Loucy (cell line): ENCODE data around the gene BTBD9.

ENCODE experiments used
- H2AFZ ChIP-seq: fragments of 200-600 bp; sonication (generic); 2 replicates; pipeline ENCODE4 v1.6.0; 2016; ENCODE audit warnings: antibody characterized with exemption, mild to moderate bottlenecking, low read length, moderate library complexity
- H3F3A ChIP-seq: fragments of 200-600 bp; 2 replicates; pipeline ENCODE4 v1.6.0; 2016; ENCODE audit warnings: antibody characterized with exemption, low read depth, mild to moderate bottlenecking
- H3K27me3 ChIP-seq: fragments of 200-600 bp; sonication (generic); 2 replicates; pipeline ENCODE4 v1.6.1; 2014; ENCODE audit warnings: low read length, mild to moderate bottlenecking; ENCODE audit not compliant: insufficient read depth, poor library complexity, severe bottlenecking
- H3K36me3 ChIP-seq: fragments of 200-600 bp; sonication (generic); 2 replicates; pipeline ENCODE4 v1.6.1; 2016; ENCODE audit warnings: low read length; ENCODE audit not compliant: insufficient read depth
- H3K4me1 ChIP-seq: fragments of 200-600 bp; sonication (generic); 2 replicates; pipeline ENCODE4 v1.5.1; 2014; ENCODE audit warnings: low read length, mild to moderate bottlenecking; ENCODE audit not compliant: insufficient read depth, poor library complexity, severe bottlenecking
- H3K4me2 ChIP-seq: fragments of 200-600 bp; sonication (generic); 2 replicates; pipeline ENCODE4 v1.6.0; 2014; ENCODE audit warnings: antibody characterized with exemption, low read length, low read depth, mild to moderate bottlenecking; ENCODE audit not compliant: poor library complexity, severe bottlenecking
- H3K4me3 ChIP-seq: fragments of 200-600 bp; sonication (generic); 2 replicates; pipeline ENCODE4 v1.5.1; 2014; ENCODE audit warnings: low read length, mild to moderate bottlenecking, mixed read lengths; ENCODE audit not compliant: poor library complexity, severe bottlenecking
- H3K79me2 ChIP-seq: fragments of 200-600 bp; sonication (generic); 2 replicates; pipeline ENCODE4 v1.6.1; 2014; ENCODE audit warnings: low read length; ENCODE audit not compliant: insufficient read depth
- H3K9ac ChIP-seq: fragments of 200-600 bp; sonication (generic); 2 replicates; pipeline ENCODE4 v1.6.0; 2014; ENCODE audit warnings: mild to moderate bottlenecking, low read depth, low read length, moderate library complexity; ENCODE audit not compliant: poor library complexity, severe bottlenecking
- H3K9me2 ChIP-seq: fragments of 200-600 bp; sonication (generic); replicated peaks from 2 replicates; pipeline ENCODE4 v1.6.1; 2016; ENCODE audit warnings: low read depth, low read length, mixed read lengths
- H3K9me3 ChIP-seq: fragments of 200-600 bp; sonication (generic); 2 replicates; pipeline ENCODE4 v1.6.1; 2014; ENCODE audit warnings: mild to moderate bottlenecking, antibody characterized with exemption, low read length, low read depth; ENCODE audit not compliant: insufficient read depth
- H4K20me1 ChIP-seq: fragments of 200-600 bp; sonication (generic); 2 replicates; pipeline ENCODE4 v1.6.0; 2014; ENCODE audit warnings: antibody characterized with exemption, low read length, mild to moderate bottlenecking; ENCODE audit not compliant: insufficient read depth, poor library complexity, severe bottlenecking
- CTCF ChIP-seq: fragments of 200-600 bp; sonication (generic); conservative IDR thresholded peaks from 2 replicates; pipeline ENCODE4 v1.5.1; 2014; ENCODE audit warnings: mild to moderate bottlenecking, antibody characterized with exemption, low read length
- EZH2phosphoT487 ChIP-seq: fragments of 200-600 bp; IDR thresholded peaks from 2 replicates; pipeline ENCODE4 v1.6.1; 2018; ENCODE audit warnings: antibody characterized with exemption, mild to moderate bottlenecking, moderate library complexity, borderline replicate concordance

Gene BTBD9

GRCh38 chr6:38153076-38153797 is 486.5 kb downstream of the BTBD9 start:
- Histone ChIP-seq H3K36me3 (peaks cover 29% of the 10 kb centered on the region; the same call in 1 of the 2 replicates), H3K4me3 (no peak overlapping the region), H3K27me3 (no peaks in the 10 kb centered on the region), H3K4me1 (no peaks in the 10 kb centered on the region), H4K20me1 (no peaks in the 10 kb centered on the region), H3F3A (no peaks in the 10 kb centered on the region), H3K9me2 (no peaks in the 10 kb centered on the region), H3K79me2 (no peaks in the 10 kb centered on the region; the same call in 1 of the 2 replicates), H3K9me3 (no peaks in the 10 kb centered on the region), H3K4me2 (no peak overlapping the region), H3K9ac (no peak overlapping the region), H2AFZ (no peak overlapping the region)
- TF ChIP-seq EZH2phosphoT487 (no peak), CTCF (no peak)

GRCh38 chr6:38152620-38153019 is 487.1 kb downstream of the BTBD9 start:
- no peak overlapping the region for H3K4me2 ChIP-seq
- no peaks in the 10 kb centered on the region for H3K9me3 ChIP-seq
- no peaks in the 10 kb centered on the region; the same call in 1 of the 2 replicates for H3K79me2 ChIP-seq
- no peaks in the 10 kb centered on the region for H4K20me1 ChIP-seq
- no peaks in the 10 kb centered on the region for H3K27me3 ChIP-seq
- no peak overlapping the region for H3K9ac ChIP-seq
- TF ChIP-seq EZH2phosphoT487 (no peak), CTCF (no peak)
- H3F3A ChIP-seq = no peaks in the 10 kb centered on the region
- H3K9me2 ChIP-seq = no peaks in the 10 kb centered on the region
- no peak overlapping the region for H2AFZ ChIP-seq
- H3K36me3 ChIP-seq = peaks cover 29% of the 10 kb centered on the region; the same call in 1 of the 2 replicates
- no peaks in the 10 kb centered on the region for H3K4me1 ChIP-seq
- H3K4me3 ChIP-seq = no peak overlapping the region

GRCh38 chr6:38151580-38152500 is 487.9 kb downstream of the BTBD9 start:
- no peak overlapping the region for H3K9ac ChIP-seq
- no peaks in the 10 kb centered on the region for H3K4me1 ChIP-seq
- H3K27me3 ChIP-seq = no peaks in the 10 kb centered on the region
- H2AFZ ChIP-seq = no peak overlapping the region
- no peak overlapping the region for H3K4me2 ChIP-seq
- TF ChIP-seq EZH2phosphoT487 (no peak), CTCF (no peak)
- no peaks in the 10 kb centered on the region for H3K9me2 ChIP-seq
- no peaks in the 10 kb centered on the region; the same call in 1 of the 2 replicates for H3K79me2 ChIP-seq
- no peaks in the 10 kb centered on the region for H3K9me3 ChIP-seq
- H3K36me3 ChIP-seq = peaks cover 29% of the 10 kb centered on the region; the same call in 1 of the 2 replicates
- H3K4me3 ChIP-seq = no peak overlapping the region
- no peaks in the 10 kb centered on the region for H4K20me1 ChIP-seq
- H3F3A ChIP-seq = no peaks in the 10 kb centered on the region
